GM19099 (cell line): ENCODE measurements around the gene FAR2.

ENCODE experiments used
- POLR2A ChIP-seq: IDR thresholded peaks from 3 replicates; pipeline ENCODE4 v1.6.1; 2011; ENCODE audit warnings: low read depth; ENCODE audit not compliant: insufficient read length; ENCODE audit errors: extremely low read depth

The FAR2 gene

GRCh38 chr12:29171421-29172258 lies 22.6 kb downstream of the FAR2 start:
- TF ChIP-seq POLR2A = no peak

- TF ChIP-seq POLR2A = no peak
Observed at GRCh38 chr12:29176941-29177340, 27.9 kb downstream of the FAR2 start.

- no peak for TF ChIP-seq POLR2A
Observed at GRCh38 chr12:29187756-29188155, 38.7 kb downstream of the FAR2 start.

GRCh38 chr12:29191267-29191850 lies 42.3 kb downstream of the FAR2 start:
- TF ChIP-seq POLR2A = no peak

- TF ChIP-seq POLR2A = no peak
Observed at GRCh38 chr12:29198901-29199300, 49.8 kb downstream of the FAR2 start.

GRCh38 chr12:29200586-29200985 lies 51.5 kb downstream of the FAR2 start:
- no peak for TF ChIP-seq POLR2A

- no peak for TF ChIP-seq POLR2A
Observed at GRCh38 chr12:29201296-29201695, 52.2 kb downstream of the FAR2 start.

- TF ChIP-seq POLR2A = no peak
Observed at GRCh38 chr12:29201746-29202145, 52.7 kb downstream of the FAR2 start.

GRCh38 chr12:29204521-29204920 lies 55.4 kb downstream of the FAR2 start:
- no peak for TF ChIP-seq POLR2A

- no peak for TF ChIP-seq POLR2A
Observed at GRCh38 chr12:29207120-29207519, 58.0 kb downstream of the FAR2 start.

- TF ChIP-seq POLR2A = no peak
Observed at GRCh38 chr12:29208060-29208459, 59.0 kb downstream of the FAR2 start.

GRCh38 chr12:29208936-29209701 lies 60.0 kb downstream of the FAR2 start:
- TF ChIP-seq POLR2A = no peak

- TF ChIP-seq POLR2A = no peak
Observed at GRCh38 chr12:29211696-29212095, 62.6 kb downstream of the FAR2 start.

- no peak for TF ChIP-seq POLR2A
Observed at GRCh38 chr12:29212682-29213403, 63.8 kb downstream of the FAR2 start.

- TF ChIP-seq POLR2A = no peak
Observed at GRCh38 chr12:29216266-29216665, 67.2 kb downstream of the FAR2 start.
